CD4-positive, alpha-beta T cell treated with Interleukin-6 for 4 hours (primary cell): ENCODE data around the gene IQGAP3.

ENCODE experiments used
- DNase-seq: peaks from one replicate; pipeline ENCODE4 v3.0.0-alpha.2; 2020; ENCODE audit warnings: mixed read lengths

The IQGAP3 gene

GRCh38 chr1:156479093-156480015 lies 93.0 kb downstream of the IQGAP3 start:
- DNase-seq, result no peak

DNA sequence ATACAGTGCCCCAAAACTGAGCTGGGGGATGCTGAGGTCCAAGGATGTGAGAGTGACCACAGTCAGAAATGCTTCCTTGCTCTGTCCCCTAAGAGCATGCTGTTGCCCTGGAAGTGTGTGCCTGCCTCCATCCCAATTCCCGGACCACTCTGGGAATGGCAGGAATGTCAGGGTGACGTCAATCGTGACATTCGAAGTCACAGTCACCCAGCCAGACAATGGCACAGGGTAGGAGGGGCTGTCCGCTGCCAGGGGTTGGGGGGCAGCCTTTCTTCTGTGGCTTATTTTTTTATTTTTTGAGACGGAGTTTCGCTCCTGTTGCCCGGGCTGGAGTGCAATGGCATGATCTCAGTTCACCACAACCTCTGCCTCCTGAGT lies 94.1 kb downstream of the IQGAP3 start:
- no peak for DNase-seq

GRCh38 chr1:156477526-156478249 lies 94.7 kb downstream of the IQGAP3 start:
- DNase-seq, result no peak

- DNase-seq, result no peak
These were observed 95.7 kb downstream of the IQGAP3 start for GRCh38 chr1:156476501-156477298.

DNA sequence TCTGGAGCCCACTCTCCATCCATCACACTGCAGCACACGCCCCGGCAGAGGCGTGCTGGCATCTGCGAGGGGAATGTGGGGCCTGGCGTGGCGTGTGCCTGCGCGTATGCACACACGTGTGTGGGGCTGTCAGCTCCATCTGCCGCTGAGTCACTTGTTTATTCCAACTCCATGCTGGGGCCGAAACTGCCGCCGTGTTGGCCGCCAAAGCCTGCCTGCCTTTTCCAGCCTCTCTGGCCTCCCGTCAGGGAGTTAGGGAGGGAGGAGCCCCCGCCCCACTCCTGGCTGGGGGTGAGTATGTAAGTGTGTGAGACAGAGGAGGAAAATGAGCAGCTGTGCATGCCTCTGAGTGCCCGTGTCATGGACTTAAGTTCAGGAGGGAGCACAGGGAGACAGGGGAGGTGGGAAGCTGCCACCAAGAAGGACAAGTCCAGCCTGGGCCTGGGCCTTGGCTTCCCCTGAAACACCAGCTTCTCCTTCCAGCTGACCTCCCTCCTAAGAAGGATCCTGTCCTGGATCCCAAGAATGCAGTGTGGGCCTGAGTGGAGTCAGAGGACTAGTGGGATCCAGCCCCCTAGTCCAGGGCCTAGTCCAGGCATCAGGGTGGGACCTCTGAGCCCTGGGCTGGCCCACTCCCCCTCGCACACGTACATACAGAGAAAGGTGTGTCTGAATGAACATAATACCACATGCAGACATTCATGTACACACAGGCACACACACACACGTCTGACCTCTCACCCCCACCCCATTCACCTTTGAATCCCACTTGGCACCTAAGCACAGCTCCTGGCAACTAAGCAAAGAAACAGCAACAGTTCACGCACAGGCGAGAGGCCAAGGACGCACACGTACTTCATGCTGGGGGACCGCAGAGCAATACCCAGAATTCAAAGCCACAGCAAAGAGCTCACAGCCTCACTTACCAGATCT lies 96.5 kb downstream of the IQGAP3 start:
- no peak for DNase-seq
